NCI-H1930 (cell line): Measurements from ENCODE around the gene ASCL2.
"Not testable (repeated sequence)": the region's sequence is repeated elsewhere in the genome, so short reads cannot be mapped to it uniquely, and the experiment has no call there.

Source experiments
- DNase-seq, 2 experiments: peaks; one replicate each; lab custom pipeline; 2025; lab: John Stamatoyannopoulos, UW

Gene ASCL2

GRCh38 chr11:2297623-2298030, 27.2 kb upstream of the ASCL2 start:
- no peak for DNase-seq

GRCh38 chr11:2296913-2297622, 26.7 kb upstream of the ASCL2 start:
- no peak for DNase-seq

GRCh38 chr11:2295971-2296912, 25.9 kb upstream of the ASCL2 start:
- DNase-seq, result no peak

GRCh38 chr11:2294926-2295290, 24.5 kb upstream of the ASCL2 start:
- no peak for DNase-seq

GRCh38 chr11:2293984-2294925, 23.9 kb upstream of the ASCL2 start:
- DNase-seq, result no peak

- no peak for DNase-seq
Measured at GRCh38 chr11:2293531-2293971, 23.2 kb upstream of the ASCL2 start.

GRCh38 chr11:2290351-2290841, 20.0 kb upstream of the ASCL2 start:
- no peak for DNase-seq

GRCh38 chr11:2289859-2290258, 19.5 kb upstream of the ASCL2 start:
- DNase-seq, result no peak

GRCh38 chr11:2289350-2289749, 19.0 kb upstream of the ASCL2 start:
- DNase-seq, result no peak

GRCh38 chr11:2287091-2287490, 16.7 kb upstream of the ASCL2 start:
- no peak for DNase-seq

GRCh38 chr11:2286350-2286749, 16.0 kb upstream of the ASCL2 start:
- not testable (repeated sequence) for DNase-seq

- no peak for DNase-seq
Measured at GRCh38 chr11:2280208-2280607, 9.8 kb upstream of the ASCL2 start.

- no peak for DNase-seq
Measured at GRCh38 chr11:2277933-2278523, 7.6 kb upstream of the ASCL2 start.

- DNase-seq, result no peak
Measured at GRCh38 chr11:2277008-2277346, 6.6 kb upstream of the ASCL2 start.

- DNase-seq, result no peak
Measured at GRCh38 chr11:2276280-2277007, 6.1 kb upstream of the ASCL2 start.

- no peak for DNase-seq
Measured at GRCh38 chr11:2275334-2276279, 5.2 kb upstream of the ASCL2 start.

- no peak for DNase-seq
Measured at GRCh38 chr11:2273771-2274170, 3.4 kb upstream of the ASCL2 start.

GRCh38 chr11:2273311-2273710, 2.9 kb upstream of the ASCL2 start:
- no peak for DNase-seq

- no peak for DNase-seq
Measured at GRCh38 chr11:2272946-2273280, 2.5 kb upstream of the ASCL2 start.
